K562 (cell line): ENCODE results near the gene FOXF2. TPM values are rescaled to one million over a fixed set of nuclear protein-coding genes. Genes with fewer than 3 reads are reported as not detected.

ENCODE experiments used
- ATAC-seq: fragments of 200-7000 bp; cut with Tn5 transposase; 3 replicates; pipeline ENCODE4 v1.9.1; 2020; ENCODE audit warnings: moderate library complexity
- BruUV-seq: library from RNA; stranded (reverse); fragments of 400-500 nt; replicated peaks from 2 replicates; lab custom pipeline; 2021; lab: Mats Ljungman, UMichigan
- CTCF ChIA-PET: fragments of 300-600 bp; formaldehyde crosslinking; extraction: SDS; loops from one replicate; lab custom pipeline; 2021; ENCODE audit warnings: low intra/inter-chr PET ratio; lab: Yijun Ruan, JAX
- POLR2A ChIA-PET: fragments of 300-600, 350-650 bp; sonication (Branson Sonifier 250); formaldehyde crosslinking; extraction: SDS; loops from one replicate; lab custom pipeline; 2021; ENCODE audit warnings: antibody characterized with exemption, inconsistent platforms; lab: Yijun Ruan, JAX
- DNase-seq, 4 experiments: peaks; one replicate each; pipeline versions ENCODE4 v3.0.0 to v3.0.0-alpha.2; 2011 to 2018; ENCODE audit warnings: low spot score in 3 of 4, mixed read lengths in 3 of 4; ENCODE audit errors: extremely low read depth in 1 of 4
- FAIRE-seq: peaks from 2 replicates; lab custom pipeline; 2011; peaks lifted over from hg19 to GRCh38; lab: Jason Lieb, UNC
- H2AFZ ChIP-seq: 2 replicates; pipeline ENCODE4 v1.6.0; 2011; ENCODE audit warnings: low read depth, low read length, control low read depth, inconsistent platforms
- H3K27ac ChIP-seq: fragments of 200-600 bp; 3 replicates; pipeline ENCODE4 v1.8.0; 2011; ENCODE audit warnings: low read depth, mild to moderate bottlenecking, control low read depth, inconsistent platforms, low read length, moderate library complexity, mixed read lengths; ENCODE audit errors: extremely low read depth
- H3K27me3 ChIP-seq, 2 experiments: fragments of 300-600 bp in 1 of 2; 2 replicates in 1 of 2; 3 replicates in 1 of 2; pipeline versions ENCODE4 v1.6.0 to v1.8.0; 2011; ENCODE audit warnings: inconsistent platforms in 2 of 2, low read length in 2 of 2, mild to moderate bottlenecking in 1 of 2, mixed read lengths in 1 of 2, moderate library complexity in 1 of 2; ENCODE audit not compliant: control insufficient read depth in 2 of 2, insufficient read depth in 2 of 2
- H3K36me3 ChIP-seq: fragments of 300-600 bp; 3 replicates; pipeline ENCODE4 v1.8.0; 2011; ENCODE audit warnings: mild to moderate bottlenecking, low read length, inconsistent platforms; ENCODE audit not compliant: control insufficient read depth, insufficient read depth
- H3K4me1 ChIP-seq, 2 experiments: fragments of 200-600 bp in 1 of 2; replicated peaks in 1 of 2; 2 replicates in 1 of 2; 3 replicates in 1 of 2; pipeline versions ENCODE4 v1.5.1 to v1.8.0; 2011; ENCODE audit warnings: inconsistent platforms in 2 of 2, low read length in 2 of 2, mild to moderate bottlenecking in 1 of 2, mixed read lengths in 1 of 2, moderate library complexity in 1 of 2; ENCODE audit not compliant: control insufficient read depth in 2 of 2, insufficient read depth in 2 of 2
- H3K4me2 ChIP-seq: 2 replicates; pipeline ENCODE4 v1.6.1; 2011; ENCODE audit warnings: low read length, control low read depth, inconsistent platforms, mixed read lengths; ENCODE audit not compliant: insufficient read depth
- H3K4me3 ChIP-seq: fragments of 200-600 bp; sonication (generic), shearing (Covaris generic); 2 replicates; pipeline ENCODE4 v1.5.1; 2016; ENCODE audit warnings: control low read depth, inconsistent platforms
- H3K79me2 ChIP-seq: fragments of 200-600 bp; 3 replicates; pipeline ENCODE4 v1.8.0; 2011; ENCODE audit warnings: low read length, inconsistent platforms; ENCODE audit not compliant: control insufficient read depth, insufficient read depth
- H3K9ac ChIP-seq, 2 experiments: 2 replicates each; pipeline versions ENCODE4 v1.6.0 to v1.6.1; 2011; ENCODE audit warnings: low read depth in 2 of 2, low read length in 2 of 2, control low read depth in 1 of 2, inconsistent platforms in 1 of 2, mild to moderate bottlenecking in 1 of 2, mixed read lengths in 1 of 2; ENCODE audit not compliant: insufficient read depth in 1 of 2
- H3K9me1 ChIP-seq: one replicate; pipeline ENCODE4 v1.6.0; 2011; ENCODE audit warnings: inconsistent platforms, mild to moderate bottlenecking, low read length, moderate library complexity; ENCODE audit not compliant: control insufficient read depth, insufficient read depth
- H3K9me3 ChIP-seq: replicated peaks from 2 replicates; pipeline ENCODE4 v1.5.1; 2011; ENCODE audit warnings: low read depth, low read length, inconsistent platforms; ENCODE audit not compliant: control insufficient read depth, insufficient read depth
- H4K20me1 ChIP-seq: replicated peaks from 2 replicates; pipeline ENCODE4 v1.6.1; 2011; ENCODE audit warnings: low read length, inconsistent platforms, mixed read lengths; ENCODE audit not compliant: control insufficient read depth, insufficient read depth
- BDP1 ChIP-seq: IDR thresholded peaks from 3 replicates; pipeline ENCODE4 v1.6.1; 2011; ENCODE audit not compliant: insufficient read length, insufficient read depth
- EP300 ChIP-seq: IDR thresholded peaks from 2 replicates; pipeline ENCODE4 v1.6.1; 2012; ENCODE audit warnings: low read length, improper control_type of control experiment
- WGBS: fragments of 100-300 bp; shearing (Covaris generic); methylation state at CpG from one replicate; pipeline ENCODE4 v1.1.6; 2016; ENCODE audit warnings: low coverage, mixed read lengths; ENCODE audit not compliant: insufficient coverage; ENCODE audit errors: missing lambda C conversion rate; 5-methylcytosine and 5-hydroxymethylcytosine counted together
- in situ Hi-C: fragments of 300-500 bp; cut with MboI; formaldehyde crosslinking; loops from 4 replicates; pipeline ENCODE4 v1.15.0; 2018; ENCODE audit warnings: inconsistent platforms, mixed read lengths
- intact Hi-C: fragments of 100-400 bp; cut with micrococcal nuclease; formaldehyde crosslinking; loops from 2 replicates; pipeline ENCODE4 v1.14.2; 2022
- polyA plus RNA-seq, 8 experiments: library from polyadenylated mRNA; depleted of rRNA in 4 of 8; stranded (reverse) in 5 of 8; unstranded in 3 of 8; fragments of >200 nt; fragmentation: Nextera tagmentation in 2 of 8; fragmentation: Illumina TruSeq in 1 of 8; extraction: Ambion mirVana in 2 of 8; extraction: Trizol in 1 of 8; gene quantifications; 2 replicates each; pipeline versions ENCODE4 v1.2.1 to v1.2.3, GENCODE V29; 2011 to 2014; ENCODE audit warnings: inconsistent platforms in 1 of 8, missing spikeins in 1 of 8
- total RNA-seq, 7 experiments: library from RNA; depleted of rRNA in 6 of 7; stranded (reverse); fragments of >200 nt in 6 of 7; fragmentation: Illumina TruSeq in 2 of 7; extraction: Trizol in 2 of 7; gene quantifications; 2 replicates each; pipeline versions ENCODE4 v1.2.1 to v1.2.3, GENCODE V29; 2011 to 2021; ENCODE audit warnings: low replicate concordance in 1 of 7
- TF ChIP-seq, protein P1 (sequence below): sonication (generic); formaldehyde crosslinking; IDR thresholded peaks from 2 replicates; pipeline ENCODE4 v1.8.0; 2022; ENCODE audit warnings: missing genetic modification reagents, mild to moderate bottlenecking, borderline replicate concordance

Gene FOXF2
- total and polyA plus RNA-seq, 9 of the 15 experiments (the other 6 are each of a cell fraction or from before 2014, with no cell fraction given) = not detected

DNA sequence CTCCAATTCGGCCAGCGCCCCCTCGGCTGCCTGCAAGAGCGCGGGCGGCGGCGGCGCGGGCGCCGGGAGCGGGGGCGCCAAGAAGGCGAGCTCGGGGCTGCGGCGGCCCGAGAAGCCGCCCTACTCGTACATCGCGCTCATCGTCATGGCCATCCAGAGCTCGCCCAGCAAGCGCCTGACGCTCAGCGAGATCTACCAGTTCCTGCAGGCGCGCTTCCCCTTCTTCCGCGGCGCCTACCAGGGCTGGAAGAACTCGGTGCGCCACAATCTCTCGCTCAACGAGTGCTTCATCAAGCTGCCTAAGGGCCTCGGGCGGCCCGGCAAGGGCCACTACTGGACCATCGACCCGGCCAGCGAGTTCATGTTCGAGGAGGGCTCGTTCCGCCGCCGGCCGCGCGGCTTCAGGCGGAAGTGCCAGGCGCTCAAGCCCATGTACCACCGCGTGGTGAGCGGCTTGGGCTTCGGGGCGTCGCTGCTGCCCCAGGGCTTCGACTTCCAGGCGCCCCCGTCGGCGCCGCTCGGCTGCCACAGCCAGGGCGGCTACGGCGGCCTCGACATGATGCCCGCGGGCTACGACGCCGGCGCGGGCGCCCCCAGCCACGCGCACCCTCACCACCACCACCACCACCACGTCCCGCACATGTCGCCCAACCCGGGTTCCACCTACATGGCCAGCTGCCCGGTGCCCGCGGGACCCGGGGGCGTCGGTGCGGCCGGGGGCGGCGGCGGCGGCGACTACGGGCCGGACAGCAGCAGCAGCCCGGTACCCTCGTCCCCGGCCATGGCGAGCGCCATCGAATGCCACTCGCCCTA is 963 bp downstream of the FOXF2 start:
- peaks cover 54 to 76% of the 10 kb centered on the region in 2 experiments for H3K27me3 ChIP-seq
- no peaks in the 10 kb centered on the region for H3K9me1 ChIP-seq
- H3K79me2 ChIP-seq = no peaks in the 10 kb centered on the region
- TF ChIP-seq BDP1 = no peak
- no peak for TF ChIP-seq EP300
- TF ChIP-seq, protein P1, sequence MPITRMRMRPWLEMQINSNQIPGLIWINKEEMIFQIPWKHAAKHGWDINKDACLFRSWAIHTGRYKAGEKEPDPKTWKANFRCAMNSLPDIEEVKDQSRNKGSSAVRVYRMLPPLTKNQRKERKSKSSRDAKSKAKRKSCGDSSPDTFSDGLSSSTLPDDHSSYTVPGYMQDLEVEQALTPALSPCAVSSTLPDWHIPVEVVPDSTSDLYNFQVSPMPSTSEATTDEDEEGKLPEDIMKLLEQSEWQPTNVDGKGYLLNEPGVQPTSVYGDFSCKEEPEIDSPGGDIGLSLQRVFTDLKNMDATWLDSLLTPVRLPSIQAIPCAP (CRISPR knock-in tag) = no peak
- peaks cover 0 to 17% of the 10 kb centered on the region in 2 experiments; a peak in 2 of 5 replicates for H3K4me1 ChIP-seq
- no peak overlapping the region for H3K4me2 ChIP-seq
- DNase-seq (no peak), FAIRE-seq (no peak), ATAC-seq (no peak)
- ChIA-PET POLR2A (interaction anchor here (0.6 to 0.7 kb wide), 2 partner anchors 11 to 602 kb away, joined by 3 read pairs; no protein-coding TSS in a partner anchor), CTCF (no interaction called here)
- intact Hi-C loops (no loop called here), in situ Hi-C loops (no loop called here)
- no peak overlapping the region for H3K4me3 ChIP-seq
- H3K9ac ChIP-seq = no peak overlapping the region
- H3K27ac ChIP-seq = no peak overlapping the region
- peaks cover 10% of the 10 kb centered on the region; the same call in 1 of the 2 replicates for H4K20me1 ChIP-seq
- H3K9me3 ChIP-seq = no peaks in the 10 kb centered on the region
- H2AFZ ChIP-seq = no peak overlapping the region
- 46% methylated on average over 68 of the region's 106 CpGs for WGBS
- BruUV-seq = no TSS peak
- no peaks in the 10 kb centered on the region for H3K36me3 ChIP-seq
